Fibroblast of lung (primary cell): Measurements from ENCODE around the gene RPL34. TPM values are rescaled to one million over a fixed set of nuclear protein-coding genes. Genes with fewer than 3 reads are reported as not detected.
A peak's percentile ranks its signal among the peaks of the same experiment; 100 is the strongest.

Experiments used
- DNase-seq, 2 donors: peaks; one replicate each; pipeline versions ENCODE4 v3.0.0 to v3.0.0-alpha.2; 2010; ENCODE audit warnings: low read depth in 2 of 2
- H2AFZ ChIP-seq: 2 replicates; pipeline ENCODE4 v1.5.1; 2012; ENCODE audit warnings: low read length, control low read depth, inconsistent platforms
- H3K27ac ChIP-seq: 2 replicates; pipeline ENCODE4 v1.5.1; 2011; ENCODE audit warnings: low read length, control low read depth; ENCODE audit not compliant: insufficient read depth
- H3K27me3 ChIP-seq: 2 replicates; pipeline ENCODE4 v1.5.1; 2011; ENCODE audit warnings: mild to moderate bottlenecking, low read length; ENCODE audit not compliant: control insufficient read depth, insufficient read depth
- H3K36me3 ChIP-seq: 2 replicates; pipeline ENCODE4 v1.5.1; 2011; ENCODE audit warnings: low read length; ENCODE audit not compliant: control insufficient read depth, insufficient read depth
- H3K4me1 ChIP-seq: 2 replicates; pipeline ENCODE4 v1.5.1; 2011; ENCODE audit warnings: low read length; ENCODE audit not compliant: control insufficient read depth, insufficient read depth; ENCODE audit errors: extremely low read depth
- H3K4me2 ChIP-seq: 2 replicates; pipeline ENCODE4 v1.5.1; 2011; ENCODE audit warnings: low read length, control low read depth; ENCODE audit not compliant: insufficient read depth; ENCODE audit errors: extremely low read depth
- H3K4me3 ChIP-seq, 4 experiments: fragments of 200-600 bp in 1 of 4; sonication (generic) in 1 of 4; replicated peaks in 1 of 4; 2 replicates each; pipeline ENCODE4 v1.5.1; 2011 to 2016; ENCODE audit warnings: low read length in 4 of 4, low read depth in 3 of 4, mild to moderate bottlenecking in 3 of 4, control low read depth in 2 of 4, inconsistent platforms in 1 of 4, mixed read lengths in 1 of 4; ENCODE audit not compliant: insufficient read depth in 1 of 4; ENCODE audit errors: control extremely low read depth in 1 of 4
- H3K79me2 ChIP-seq: 2 replicates; pipeline ENCODE4 v1.5.1; 2012; ENCODE audit warnings: mild to moderate bottlenecking, low read length, inconsistent platforms; ENCODE audit not compliant: control insufficient read depth, insufficient read depth
- H3K9ac ChIP-seq: 2 replicates; pipeline ENCODE4 v1.5.1; 2011; ENCODE audit warnings: mild to moderate bottlenecking, low read length, control low read depth; ENCODE audit not compliant: insufficient read depth
- H3K9me3 ChIP-seq: 2 replicates; pipeline ENCODE4 v1.5.1; 2012; ENCODE audit warnings: low read depth, low read length; ENCODE audit not compliant: control insufficient read depth, insufficient read depth
- H4K20me1 ChIP-seq: 2 replicates; pipeline ENCODE4 v1.5.1; 2011; ENCODE audit warnings: low read length; ENCODE audit not compliant: control insufficient read depth, insufficient read depth; ENCODE audit errors: extremely low read depth
- EZH2 ChIP-seq: IDR thresholded peaks from 2 replicates; pipeline ENCODE4 v1.5.1; 2012; ENCODE audit warnings: low read length, control low read depth, mild to moderate bottlenecking; ENCODE audit errors: missing control alignments
- polyA plus RNA-seq, 2 donors: library from polyadenylated mRNA; depleted of rRNA in 1 of 2; stranded (reverse) in 1 of 2; unstranded in 1 of 2; fragments of >200 nt; gene quantifications; 2 replicates each; pipeline ENCODE4 v1.2.1, GENCODE V29; 2011 to 2012; ENCODE audit warnings: missing spikeins in 1 of 2
- total RNA-seq: library from RNA; depleted of rRNA; stranded (reverse); fragments of >200 nt; gene quantifications from 2 replicates; pipeline ENCODE4 v1.2.1, GENCODE V29; 2014
- TF ChIP-seq, protein P1 (sequence below), 2 donors: IDR thresholded peaks in 1 of 2; conservative IDR thresholded peaks in 1 of 2; 1 replicate in 1 of 2; 2 replicates in 1 of 2; pipeline ENCODE4 v1.5.1; 2011 to 2012; ENCODE audit warnings: low read length in 2 of 2, control low read depth in 1 of 2, inconsistent platforms in 1 of 2, low read depth in 1 of 2, mild to moderate bottlenecking in 1 of 2

RPL34 gene
- total and polyA plus RNA-seq, 2 donors (not counting 1 experiment from before 2014, with no cell fraction given): 625 to 1,935 TPM

DNA sequence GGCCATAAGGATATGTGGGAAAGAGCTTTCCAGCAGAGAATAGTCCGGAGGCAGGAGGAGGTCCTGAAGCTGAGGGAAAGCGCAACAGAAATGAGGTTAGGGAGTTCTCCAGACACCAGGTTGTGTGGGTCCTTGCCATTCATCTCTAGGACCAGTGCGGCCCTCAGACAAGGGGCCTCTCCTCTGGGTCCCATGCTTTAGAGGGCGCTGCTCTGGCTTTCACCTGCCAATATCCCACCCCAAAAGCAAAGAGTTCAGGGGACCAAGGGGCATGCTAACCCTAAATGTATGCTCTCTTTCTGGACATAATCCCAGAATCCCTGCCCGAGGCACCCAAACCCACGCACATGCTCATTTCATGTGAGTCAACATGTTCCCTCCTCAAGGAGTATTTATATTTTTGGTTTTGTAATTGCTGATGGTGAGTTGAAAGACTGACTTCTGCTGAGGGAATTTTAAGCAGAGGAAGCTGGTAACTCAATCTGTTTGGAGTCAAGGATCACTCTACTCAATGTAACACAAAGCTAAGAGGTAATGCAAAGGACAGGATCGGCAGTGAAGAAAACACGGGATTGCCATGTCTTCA is 14.8 kb downstream of the RPL34 start:
- Histone ChIP-seq H4K20me1 (no peaks in the 10 kb centered on the region), H3K27ac (no peak overlapping the region), H3K4me2 (no peak overlapping the region), H3K9ac (no peak overlapping the region), H3K27me3 (no peaks in the 10 kb centered on the region), H3K36me3 (peaks cover 9% of the 10 kb centered on the region), H3K79me2 (no peaks in the 10 kb centered on the region), H3K4me3 (no peak overlapping the region), H3K4me1 (no peaks in the 10 kb centered on the region), H3K9me3 (no peaks in the 10 kb centered on the region), H2AFZ (no peak overlapping the region)
- DNase-seq: no peak
- TF ChIP-seq, protein P1, sequence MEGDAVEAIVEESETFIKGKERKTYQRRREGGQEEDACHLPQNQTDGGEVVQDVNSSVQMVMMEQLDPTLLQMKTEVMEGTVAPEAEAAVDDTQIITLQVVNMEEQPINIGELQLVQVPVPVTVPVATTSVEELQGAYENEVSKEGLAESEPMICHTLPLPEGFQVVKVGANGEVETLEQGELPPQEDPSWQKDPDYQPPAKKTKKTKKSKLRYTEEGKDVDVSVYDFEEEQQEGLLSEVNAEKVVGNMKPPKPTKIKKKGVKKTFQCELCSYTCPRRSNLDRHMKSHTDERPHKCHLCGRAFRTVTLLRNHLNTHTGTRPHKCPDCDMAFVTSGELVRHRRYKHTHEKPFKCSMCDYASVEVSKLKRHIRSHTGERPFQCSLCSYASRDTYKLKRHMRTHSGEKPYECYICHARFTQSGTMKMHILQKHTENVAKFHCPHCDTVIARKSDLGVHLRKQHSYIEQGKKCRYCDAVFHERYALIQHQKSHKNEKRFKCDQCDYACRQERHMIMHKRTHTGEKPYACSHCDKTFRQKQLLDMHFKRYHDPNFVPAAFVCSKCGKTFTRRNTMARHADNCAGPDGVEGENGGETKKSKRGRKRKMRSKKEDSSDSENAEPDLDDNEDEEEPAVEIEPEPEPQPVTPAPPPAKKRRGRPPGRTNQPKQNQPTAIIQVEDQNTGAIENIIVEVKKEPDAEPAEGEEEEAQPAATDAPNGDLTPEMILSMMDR (conservative IDR thresholded peaks at IDR 0.05 in 1 of 2, IDR thresholded peaks at IDR 0.05 in 1 of 2; ENCODE audit: low read depth in 1 of 2, low read length in 2 of 2): no peak
- TF ChIP-seq EZH2: no peak

DNA sequence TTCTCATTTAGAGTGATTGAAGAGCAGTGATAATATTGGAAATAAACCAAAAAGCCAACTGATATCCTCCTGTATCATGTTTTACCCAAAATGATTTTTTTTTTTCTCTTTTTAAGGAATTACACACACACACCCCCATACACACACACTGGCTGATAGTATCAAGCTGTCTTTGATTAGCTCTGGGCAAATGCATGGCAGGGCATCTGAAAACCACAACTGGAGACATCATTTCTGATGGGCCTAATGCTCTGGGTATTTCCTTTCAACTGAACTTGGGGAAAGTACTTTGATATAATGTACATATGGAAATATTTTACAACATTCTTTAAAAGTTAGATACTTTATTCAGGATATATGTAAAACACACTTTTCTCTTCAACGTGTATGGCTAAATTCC is 15.9 kb downstream of the RPL34 start:
- Histone ChIP-seq H3K36me3 (peaks cover 9% of the 10 kb centered on the region), H2AFZ (no peak overlapping the region), H3K79me2 (no peaks in the 10 kb centered on the region), H3K4me1 (no peaks in the 10 kb centered on the region), H3K27ac (no peak overlapping the region), H3K9me3 (no peaks in the 10 kb centered on the region), H4K20me1 (no peaks in the 10 kb centered on the region), H3K27me3 (no peaks in the 10 kb centered on the region), H3K4me3 (no peak overlapping the region), H3K4me2 (no peak overlapping the region), H3K9ac (no peak overlapping the region)
- TF ChIP-seq EZH2: no peak
- TF ChIP-seq, protein P1 (conservative IDR thresholded peaks at IDR 0.05 in 1 of 2, IDR thresholded peaks at IDR 0.05 in 1 of 2; ENCODE audit: low read depth in 1 of 2, low read length in 2 of 2): no peak
- DNase-seq: no peak

DNA sequence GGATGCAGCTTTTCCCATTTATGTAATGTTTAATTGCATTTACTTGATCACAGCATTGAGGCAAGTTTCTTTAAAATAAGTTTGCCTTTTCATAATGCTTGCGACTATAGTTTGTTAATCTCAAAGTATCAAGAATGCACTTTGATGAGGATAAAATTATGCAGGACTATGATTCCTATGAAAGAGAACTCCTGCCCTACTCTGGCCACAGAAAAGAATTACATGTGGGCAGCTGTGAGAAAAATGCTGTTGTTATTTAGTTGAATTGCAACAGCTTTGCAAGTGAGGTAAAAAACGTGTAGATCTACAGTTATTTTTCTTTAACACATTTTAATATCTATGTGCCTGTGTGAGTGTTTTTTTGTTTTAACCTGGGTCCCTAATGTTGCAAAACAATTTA is 17.5 kb downstream of the RPL34 start:
- no peak for DNase-seq
- TF ChIP-seq, protein P1 (conservative IDR thresholded peaks at IDR 0.05 in 1 of 2, IDR thresholded peaks at IDR 0.05 in 1 of 2; ENCODE audit: low read depth in 1 of 2, low read length in 2 of 2): peak in 1 of 2 donors; percentile 22
- TF ChIP-seq EZH2: no peak
- Histone ChIP-seq H3K9ac (no peak overlapping the region), H3K9me3 (no peaks in the 10 kb centered on the region), H2AFZ (no peak overlapping the region), H3K4me3 (no peak overlapping the region), H4K20me1 (no peaks in the 10 kb centered on the region), H3K27ac (no peak overlapping the region), H3K4me1 (no peaks in the 10 kb centered on the region), H3K36me3 (peaks cover 4% of the 10 kb centered on the region), H3K79me2 (no peaks in the 10 kb centered on the region), H3K4me2 (no peak overlapping the region), H3K27me3 (no peaks in the 10 kb centered on the region)
